Neuron (in vitro differentiated cells): ENCODE measurements around the gene CCDC188.

ENCODE experiments used
- H2AFZ ChIP-seq: one replicate; pipeline ENCODE4 v1.6.1; 2013; ENCODE audit warnings: low read depth, mild to moderate bottlenecking, inconsistent platforms, low read length, moderate library complexity
- H3K27me3 ChIP-seq: one replicate; pipeline ENCODE4 v1.6.1; 2013; ENCODE audit warnings: low read length; ENCODE audit not compliant: insufficient read depth
- H3K36me3 ChIP-seq: one replicate; pipeline ENCODE4 v1.6.1; 2013; ENCODE audit warnings: low read length; ENCODE audit not compliant: insufficient read depth
- H3K4me1 ChIP-seq: one replicate; pipeline ENCODE4 v1.6.1; 2013; ENCODE audit warnings: low read length; ENCODE audit not compliant: insufficient read depth
- H3K4me3 ChIP-seq: 2 replicates; pipeline ENCODE4 v1.5.1; 2013; ENCODE audit warnings: mild to moderate bottlenecking, low read length, moderate library complexity
- H3K9me3 ChIP-seq: one replicate; pipeline ENCODE4 v1.6.1; 2013; ENCODE audit warnings: low read length

CCDC188 gene

GRCh38 chr22:20191803-20192202 is 40.9 kb upstream of the CCDC188 start:
- H3K4me3 ChIP-seq: no peak overlapping the region
- H3K36me3 ChIP-seq: no peaks in the 10 kb centered on the region
- peaks cover 4% of the 10 kb centered on the region for H3K4me1 ChIP-seq
- no peaks in the 10 kb centered on the region for H3K9me3 ChIP-seq
- no peak overlapping the region for H2AFZ ChIP-seq
- peaks cover 28% of the 10 kb centered on the region for H3K27me3 ChIP-seq

- peaks cover 24% of the 10 kb centered on the region for H3K27me3 ChIP-seq
- no peaks in the 10 kb centered on the region for H3K36me3 ChIP-seq
Measured at GRCh38 chr22:20191000-20191515, 40.2 kb upstream of the CCDC188 start.

GRCh38 chr22:20188567-20188877 is 37.7 kb upstream of the CCDC188 start:
- Histone ChIP-seq H3K4me1 (no peaks in the 10 kb centered on the region), H3K36me3 (no peaks in the 10 kb centered on the region), H3K4me3 (no peak overlapping the region), H3K9me3 (no peaks in the 10 kb centered on the region), H3K27me3 (peaks cover 14% of the 10 kb centered on the region), H2AFZ (no peak overlapping the region)

More at GRCh38 chr22:20191000-20191515, 40.2 kb upstream of the CCDC188 start:
- Histone ChIP-seq H3K9me3 (no peaks in the 10 kb centered on the region), H3K4me1 (no peaks in the 10 kb centered on the region), H3K4me3 (no peak overlapping the region), H2AFZ (no peak overlapping the region)

GRCh38 chr22:20187777-20188566 is 37.1 kb upstream of the CCDC188 start:
- no peak overlapping the region for H3K4me3 ChIP-seq
- no peaks in the 10 kb centered on the region for H3K4me1 ChIP-seq
- H2AFZ ChIP-seq: no peak overlapping the region
- H3K36me3 ChIP-seq: no peaks in the 10 kb centered on the region
- H3K9me3 ChIP-seq: no peaks in the 10 kb centered on the region
- H3K27me3 ChIP-seq: peaks cover 10% of the 10 kb centered on the region

- H3K36me3 ChIP-seq: no peaks in the 10 kb centered on the region
- H3K4me3 ChIP-seq: no peak overlapping the region
- H3K4me1 ChIP-seq: no peaks in the 10 kb centered on the region
- H3K27me3 ChIP-seq: peaks cover 9% of the 10 kb centered on the region
- H2AFZ ChIP-seq: no peak overlapping the region
- no peaks in the 10 kb centered on the region for H3K9me3 ChIP-seq
Measured at GRCh38 chr22:20186871-20187546, 36.2 kb upstream of the CCDC188 start.

- Histone ChIP-seq H3K9me3 (no peaks in the 10 kb centered on the region), H3K36me3 (no peaks in the 10 kb centered on the region), H2AFZ (no peak overlapping the region), H3K4me3 (no peak overlapping the region), H3K4me1 (no peaks in the 10 kb centered on the region), H3K27me3 (peaks cover 9% of the 10 kb centered on the region)
Measured at GRCh38 chr22:20186183-20186870, 35.5 kb upstream of the CCDC188 start.

- no peaks in the 10 kb centered on the region for H3K4me1 ChIP-seq
- no peaks in the 10 kb centered on the region for H3K36me3 ChIP-seq
- peaks cover 8% of the 10 kb centered on the region for H3K27me3 ChIP-seq
- H3K4me3 ChIP-seq: no peak overlapping the region
- H3K9me3 ChIP-seq: no peaks in the 10 kb centered on the region
- H2AFZ ChIP-seq: no peak overlapping the region
Measured at GRCh38 chr22:20185750-20186149, 34.9 kb upstream of the CCDC188 start.

GRCh38 chr22:20184501-20185165 is 33.8 kb upstream of the CCDC188 start:
- H3K9me3 ChIP-seq: no peaks in the 10 kb centered on the region
- H3K4me3 ChIP-seq: no peak overlapping the region

GRCh38 chr22:20183823-20184222 is 33.0 kb upstream of the CCDC188 start:
- H3K36me3 ChIP-seq: no peaks in the 10 kb centered on the region
- peaks cover 12% of the 10 kb centered on the region for H3K27me3 ChIP-seq
- H3K4me1 ChIP-seq: no peaks in the 10 kb centered on the region
- no peak overlapping the region for H2AFZ ChIP-seq
- H3K4me3 ChIP-seq: no peak overlapping the region
- no peaks in the 10 kb centered on the region for H3K9me3 ChIP-seq

More at GRCh38 chr22:20184501-20185165, 33.8 kb upstream of the CCDC188 start:
- Histone ChIP-seq H3K4me1 (no peaks in the 10 kb centered on the region), H3K36me3 (no peaks in the 10 kb centered on the region), H3K27me3 (peaks cover 9% of the 10 kb centered on the region), H2AFZ (no peak overlapping the region)

GRCh38 chr22:20183101-20183500 is 32.2 kb upstream of the CCDC188 start:
- Histone ChIP-seq H3K9me3 (no peaks in the 10 kb centered on the region), H3K4me1 (no peaks in the 10 kb centered on the region), H3K4me3 (no peak overlapping the region), H3K27me3 (peaks cover 12% of the 10 kb centered on the region), H2AFZ (no peak overlapping the region), H3K36me3 (no peaks in the 10 kb centered on the region)

- Histone ChIP-seq H3K36me3 (no peaks in the 10 kb centered on the region), H2AFZ (no peak overlapping the region), H3K9me3 (no peaks in the 10 kb centered on the region), H3K27me3 (peaks cover 15% of the 10 kb centered on the region), H3K4me1 (peaks cover under 1% of the 10 kb centered on the region), H3K4me3 (no peak overlapping the region)
Measured at GRCh38 chr22:20182365-20182764, 31.5 kb upstream of the CCDC188 start.

GRCh38 chr22:20181884-20182236 is 31.0 kb upstream of the CCDC188 start:
- Histone ChIP-seq H3K9me3 (no peaks in the 10 kb centered on the region), H3K36me3 (no peaks in the 10 kb centered on the region), H3K27me3 (peaks cover 18% of the 10 kb centered on the region), H2AFZ (no peak overlapping the region), H3K4me3 (no peak overlapping the region), H3K4me1 (peaks cover 5% of the 10 kb centered on the region)
